Stomach (tissue), 9 donors: ENCODE data around the gene IFNL3. TPM values are rescaled to one million over a fixed set of nuclear protein-coding genes. Genes with fewer than 3 reads are reported as not detected.

Source experiments
- DNase-seq, 2 donors: peaks; one replicate each; pipeline versions ENCODE4 v3.0.0 to v3.0.0-alpha.2; 2013 to 2019
- H3K27ac ChIP-seq, 5 donors: fragments of 200-600 bp in 4 of 5; sonication (generic) in 4 of 5; one replicate each; pipeline ENCODE4 v1.5.1; 2013 to 2019; ENCODE audit warnings: mild to moderate bottlenecking in 1 of 5, moderate library complexity in 1 of 5
- H3K27me3 ChIP-seq, 3 donors: fragments of 200-600 bp; sonication (generic); one replicate each; pipeline ENCODE4 v1.5.1; 2017 to 2019; ENCODE audit warnings: mixed run types in 1 of 3
- H3K36me3 ChIP-seq, 4 donors: fragments of 200-600 bp; sonication (generic); 1 replicate in 3 of 4; 2 replicates in 1 of 4; pipeline ENCODE4 v1.5.1; 2016 to 2019
- H3K4me1 ChIP-seq, 4 donors: fragments of 200-600 bp; sonication (generic); one replicate each; pipeline ENCODE4 v1.5.1; 2016 to 2019
- H3K4me3 ChIP-seq, 4 donors: fragments of 200-600 bp; sonication (generic) in 3 of 4; one replicate each; pipeline ENCODE4 v1.5.1; 2016 to 2019; ENCODE audit warnings: mild to moderate bottlenecking in 1 of 4
- H3K9me3 ChIP-seq, 4 donors: fragments of 200-600 bp; sonication (generic); one replicate each; pipeline ENCODE4 v1.5.1; 2016 to 2019
- EP300 ChIP-seq: sonication (generic); formaldehyde crosslinking; IDR thresholded peaks from one replicate; pipeline ENCODE4 v1.6.1; 2017; ENCODE audit warnings: antibody characterized with exemption
- POLR2A ChIP-seq, 4 donors: fragments of 450-650 bp; IDR thresholded peaks; one replicate each; pipeline ENCODE4 v1.6.1; 2016; ENCODE audit warnings: antibody characterized with exemption in 4 of 4, control low read depth in 2 of 4, mild to moderate bottlenecking in 1 of 4, moderate library complexity in 1 of 4
- POLR2AphosphoS5 ChIP-seq, 3 donors: sonication (generic); formaldehyde crosslinking; IDR thresholded peaks; one replicate each; pipeline ENCODE4 v1.6.1; 2016; ENCODE audit warnings: antibody characterized with exemption in 3 of 3
- whole genome bisulfite sequencing, 5 donors: extraction: QIAGEN DNeasy Blood & Tissue Kit in 3 of 5; methylation state at CpG; one replicate each; pipeline versions ENCODE4 v1.1.5 to v1.1.7; 2013 to 2018; 5-methylcytosine and 5-hydroxymethylcytosine counted together
- intact Hi-C: fragments of 100-400 bp; cut with DNase I; formaldehyde crosslinking; loops from one replicate; pipeline ENCODE4 v1.15.1; 2023; ENCODE audit warnings: low total_unique reads
- polyA plus RNA-seq, 3 donors: library from polyadenylated mRNA; stranded (reverse); fragments of 200-250 nt; gene quantifications; one replicate each; pipeline ENCODE4 v1.2.3, GENCODE V29; 2013
- total RNA-seq, 5 donors: library from RNA; depleted of rRNA; stranded (reverse); fragments of >200 nt; gene quantifications; one replicate each; pipeline versions ENCODE4 v1.1.0 to v1.2.3, GENCODE V29; 2014 to 2016
- TF ChIP-seq, protein P1 (sequence below), 7 experiments: fragments of 450-650 bp in 4 of 7; fragments of 200-600 bp in 3 of 7; sonication (generic) in 3 of 7; IDR thresholded peaks; one replicate each; pipeline ENCODE4 v1.5.1; 2016 to 2019; ENCODE audit warnings: antibody characterized with exemption in 7 of 7, control low read depth in 2 of 7, mild to moderate bottlenecking in 1 of 7
- donor health status: healthy with polysubstance abuse.
- donor health status: Bipolar disorder and iron deficiency.
- donor health status: healthy.

Gene IFNL3
- total and polyA plus RNA-seq, 8 donors, result not detected

DNA sequence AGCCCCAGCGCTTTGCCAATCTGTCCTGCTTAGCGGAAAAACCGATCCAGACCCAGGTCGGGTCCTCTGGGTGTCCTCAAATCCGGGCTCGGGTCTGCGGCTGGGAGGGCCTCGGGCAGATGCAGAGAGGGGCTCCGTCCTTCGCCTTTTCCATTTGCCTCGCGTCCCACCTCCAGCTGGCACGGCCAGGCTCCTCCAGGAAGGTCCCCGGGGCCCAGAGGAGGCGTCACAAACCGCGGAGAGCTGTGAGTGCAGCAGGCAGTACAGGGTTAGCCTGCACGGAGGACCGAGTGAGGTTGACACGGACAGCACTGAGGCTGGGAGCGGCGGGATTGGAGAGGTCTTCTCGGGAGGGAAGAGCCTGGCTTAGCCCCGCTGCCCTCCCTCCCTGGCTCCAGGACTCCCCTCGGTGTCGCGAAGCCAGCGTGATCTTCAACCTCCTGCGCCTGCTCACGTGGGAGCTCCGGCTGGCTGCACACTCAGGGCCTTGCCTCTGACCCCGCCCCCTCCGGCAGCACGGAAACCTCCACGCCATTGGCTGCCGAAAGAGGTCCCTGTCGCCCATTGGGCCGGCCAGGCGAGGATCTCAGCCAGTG, 20.6 kb upstream of the IFNL3 start:
- intact Hi-C loops, result no loop called here
- Histone ChIP-seq H3K36me3 (no peaks in the 10 kb centered on the region), H3K27ac (no peak overlapping the region), H3K4me3 (no peak overlapping the region), H3K27me3 (peaks cover 7 to 89% (median 39%) of the 10 kb centered on the region in 3 donors), H3K4me1 (peaks cover 3 to 18% (median 15%) of the 10 kb centered on the region in 4 donors), H3K9me3 (no peaks in the 10 kb centered on the region)
- 36 to 61% (median 42%) methylated on average over 18 to 39 of the region's 39 CpGs for WGBS, 5 donors
- DNase-seq, result peak in 1 of 2 donors; percentile 16
- TF ChIP-seq, protein P1, sequence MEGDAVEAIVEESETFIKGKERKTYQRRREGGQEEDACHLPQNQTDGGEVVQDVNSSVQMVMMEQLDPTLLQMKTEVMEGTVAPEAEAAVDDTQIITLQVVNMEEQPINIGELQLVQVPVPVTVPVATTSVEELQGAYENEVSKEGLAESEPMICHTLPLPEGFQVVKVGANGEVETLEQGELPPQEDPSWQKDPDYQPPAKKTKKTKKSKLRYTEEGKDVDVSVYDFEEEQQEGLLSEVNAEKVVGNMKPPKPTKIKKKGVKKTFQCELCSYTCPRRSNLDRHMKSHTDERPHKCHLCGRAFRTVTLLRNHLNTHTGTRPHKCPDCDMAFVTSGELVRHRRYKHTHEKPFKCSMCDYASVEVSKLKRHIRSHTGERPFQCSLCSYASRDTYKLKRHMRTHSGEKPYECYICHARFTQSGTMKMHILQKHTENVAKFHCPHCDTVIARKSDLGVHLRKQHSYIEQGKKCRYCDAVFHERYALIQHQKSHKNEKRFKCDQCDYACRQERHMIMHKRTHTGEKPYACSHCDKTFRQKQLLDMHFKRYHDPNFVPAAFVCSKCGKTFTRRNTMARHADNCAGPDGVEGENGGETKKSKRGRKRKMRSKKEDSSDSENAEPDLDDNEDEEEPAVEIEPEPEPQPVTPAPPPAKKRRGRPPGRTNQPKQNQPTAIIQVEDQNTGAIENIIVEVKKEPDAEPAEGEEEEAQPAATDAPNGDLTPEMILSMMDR (IDR thresholded peaks at IDR 0.05), result no peak
- TF ChIP-seq POLR2A (IDR thresholded peaks at IDR 0.05), result no peak
- TF ChIP-seq POLR2AphosphoS5 (IDR thresholded peaks at IDR 0.05), result no peak
- no peak for TF ChIP-seq EP300

DNA sequence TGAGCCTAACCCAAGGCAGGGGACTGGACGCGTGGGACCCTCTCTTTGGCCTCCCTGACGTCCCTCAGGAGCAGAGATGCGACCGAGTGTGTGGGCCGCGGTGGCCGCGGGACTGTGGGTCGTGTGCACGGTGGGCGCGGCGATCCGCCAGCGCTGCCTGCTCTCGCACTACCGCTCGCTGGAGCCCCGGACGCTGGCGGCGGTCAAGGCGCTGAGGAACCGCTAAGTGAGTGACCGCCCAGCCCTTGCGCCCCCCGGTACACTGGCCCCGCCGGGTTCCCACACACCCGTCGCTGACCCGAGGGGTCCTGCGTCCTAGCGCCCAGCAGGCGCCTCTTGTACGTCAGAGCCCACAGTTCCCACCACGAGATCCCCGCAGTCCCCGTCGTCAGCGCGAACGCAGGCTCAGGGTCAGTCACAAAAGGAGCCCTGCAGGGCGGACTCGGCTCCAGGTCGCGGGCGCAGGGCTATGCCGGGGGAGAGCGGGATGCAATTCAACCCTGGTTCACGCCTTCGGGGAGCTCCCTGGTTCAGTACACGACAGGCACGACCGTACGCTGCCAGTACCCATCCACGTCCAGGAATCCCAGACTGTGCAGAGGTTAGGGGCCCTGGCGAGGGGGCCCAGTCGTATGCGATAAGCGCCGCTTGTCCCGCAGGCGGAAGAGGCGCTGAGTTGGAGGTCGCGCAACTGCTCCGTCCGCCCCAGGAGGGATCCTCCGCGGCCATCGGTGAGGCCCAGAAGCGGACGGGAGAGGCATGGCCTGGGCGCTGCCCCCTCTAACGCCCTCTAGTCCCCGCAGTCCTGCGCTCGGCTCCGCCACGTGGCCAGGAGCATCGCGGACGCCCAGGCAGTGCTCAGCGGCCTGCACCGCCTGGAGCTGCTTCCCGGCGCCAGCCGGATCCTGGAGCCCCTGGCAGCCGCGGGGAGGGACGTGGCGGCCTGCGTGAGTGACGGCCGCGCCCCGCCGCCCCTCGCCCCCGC, 19.8 kb upstream of the IFNL3 start:
- WGBS, 5 donors, result 2 to 7% (median 5%) methylated on average over 6 to 102 of the region's 102 CpGs
- no peak for TF ChIP-seq EP300
- no peak overlapping the region for H3K27ac ChIP-seq
- H3K4me1 ChIP-seq, result peaks cover 3 to 18% (median 15%) of the 10 kb centered on the region in 4 donors
- no peak overlapping the region for H3K4me3 ChIP-seq
- intact Hi-C loops, result no loop called here
- H3K9me3 ChIP-seq, result no peaks in the 10 kb centered on the region
- peaks cover 7 to 84% (median 39%) of the 10 kb centered on the region in 3 donors for H3K27me3 ChIP-seq
- DNase-seq, result peak in 1 of 2 donors; percentile 71
- no peaks in the 10 kb centered on the region for H3K36me3 ChIP-seq

DNA sequence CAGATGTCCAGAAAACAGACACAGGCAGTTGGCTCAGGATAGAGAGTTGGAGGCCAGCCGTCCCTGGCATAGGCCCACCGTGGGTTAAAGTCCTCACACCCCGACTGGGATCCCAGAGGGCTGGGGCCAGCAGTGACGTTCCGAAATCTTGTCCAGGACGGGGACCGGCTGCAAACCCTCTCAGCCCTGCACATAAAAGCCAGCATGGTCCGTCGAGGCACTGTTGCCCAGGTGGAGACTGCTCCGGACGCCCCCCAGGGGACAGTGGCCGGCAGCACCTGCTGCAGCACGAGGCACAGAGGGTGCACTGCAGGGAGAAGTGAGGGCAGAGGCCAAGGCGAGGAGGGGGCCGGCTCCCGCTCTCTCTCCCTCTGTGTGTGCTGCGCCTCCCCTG, 19.1 kb upstream of the IFNL3 start:
- intact Hi-C loops, result no loop called here
- no peak overlapping the region for H3K27ac ChIP-seq
- no peak for DNase-seq
- H3K9me3 ChIP-seq, result no peaks in the 10 kb centered on the region
- no peak overlapping the region for H3K4me3 ChIP-seq
- no peaks in the 10 kb centered on the region for H3K36me3 ChIP-seq
- WGBS, 5 donors, result 8 to 29% (median 18%) methylated on average over 10 to 17 of the region's 17 CpGs
- TF ChIP-seq, protein P1 (IDR thresholded peaks at IDR 0.05), result no peak
- TF ChIP-seq POLR2AphosphoS5 (IDR thresholded peaks at IDR 0.05), result no peak
- no peak for TF ChIP-seq POLR2A (IDR thresholded peaks at IDR 0.05)
- TF ChIP-seq EP300, result no peak
- H3K4me1 ChIP-seq, result peaks cover 3 to 18% (median 15%) of the 10 kb centered on the region in 4 donors
- H3K27me3 ChIP-seq, result peaks cover 7 to 77% (median 39%) of the 10 kb centered on the region in 3 donors

DNA sequence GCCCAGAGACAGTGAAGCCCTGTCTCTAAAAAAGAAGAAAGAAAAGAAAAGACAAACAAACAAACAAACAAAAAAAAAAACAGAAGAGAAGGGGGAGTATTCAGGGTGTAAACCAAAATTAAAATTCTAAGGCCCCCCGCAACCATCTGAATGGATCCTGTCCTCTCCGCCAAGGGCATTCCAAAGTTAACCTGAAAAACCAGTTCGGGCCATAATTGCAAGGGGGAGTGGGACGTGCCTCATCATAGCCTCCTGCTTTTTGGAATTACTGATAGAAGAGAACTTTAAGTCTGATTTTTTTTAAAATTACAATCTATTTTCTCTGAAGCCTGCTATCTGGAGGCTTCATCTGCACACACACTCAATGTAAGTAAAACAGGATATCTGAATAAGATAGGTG, 17.7 kb upstream of the IFNL3 start:
- no peak overlapping the region for H3K27ac ChIP-seq
- peaks cover 7 to 74% (median 39%) of the 10 kb centered on the region in 3 donors for H3K27me3 ChIP-seq
- H3K36me3 ChIP-seq, result no peaks in the 10 kb centered on the region
- whole genome bisulfite sequencing, 5 donors, result 75 to 87% (median 81%) methylated on average over 4 of the region's 4 CpGs
- TF ChIP-seq, protein P1 (IDR thresholded peaks at IDR 0.05), result no peak
- TF ChIP-seq POLR2AphosphoS5 (IDR thresholded peaks at IDR 0.05) (no peak), POLR2A (IDR thresholded peaks at IDR 0.05) (no peak), EP300 (no peak)
- intact Hi-C loops, result no loop called here
- DNase-seq, result no peak
- no peak overlapping the region for H3K4me3 ChIP-seq
- peaks cover 3 to 18% (median 15%) of the 10 kb centered on the region in 4 donors for H3K4me1 ChIP-seq
- no peaks in the 10 kb centered on the region for H3K9me3 ChIP-seq
